Smooth muscle cell (in vitro differentiated cells): ENCODE results near the gene RNF212B. TPM values are rescaled to one million over a fixed set of nuclear protein-coding genes. Genes with fewer than 3 reads are reported as not detected.
"Not testable (repeated sequence)": the region's sequence is repeated elsewhere in the genome, so short reads cannot be mapped to it uniquely, and the experiment has no call there.

Source experiments
- DNase-seq: peaks from one replicate; lab custom pipeline; 2025; ENCODE audit not compliant: unreplicated experiment; lab: John Stamatoyannopoulos, UW
- H2AFZ ChIP-seq: fragments of 200-600 bp; sonication (generic); 2 replicates; pipeline ENCODE4 v1.6.0; 2016; ENCODE audit warnings: antibody characterized with exemption, low read depth, mild to moderate bottlenecking
- H3F3A ChIP-seq: fragments of 200-600 bp; sonication (generic); 2 replicates; pipeline ENCODE4 v1.6.0; 2017; ENCODE audit warnings: antibody characterized with exemption, low read depth
- H3K27ac ChIP-seq: fragments of 200-600 bp; sonication (generic); 2 replicates; pipeline ENCODE4 v1.5.1; 2016; ENCODE audit warnings: low read depth, mild to moderate bottlenecking
- H3K27me3 ChIP-seq: fragments of 200-600 bp; sonication (generic); 2 replicates; pipeline ENCODE4 v1.6.1; 2016; ENCODE audit warnings: low read depth, mild to moderate bottlenecking
- H3K36me3 ChIP-seq: fragments of 200-600 bp; sonication (generic); 2 replicates; pipeline ENCODE4 v1.5.1; 2016; ENCODE audit warnings: low read depth
- H3K4me1 ChIP-seq: fragments of 200-600 bp; sonication (generic); 2 replicates; pipeline ENCODE4 v1.5.1; 2016; ENCODE audit warnings: low read depth
- H3K4me2 ChIP-seq: fragments of 200-600 bp; sonication (generic); 2 replicates; pipeline ENCODE4 v1.6.0; 2016; ENCODE audit warnings: mild to moderate bottlenecking
- H3K4me3 ChIP-seq: fragments of 200-600 bp; sonication (generic); 2 replicates; pipeline ENCODE4 v1.5.1; 2016; ENCODE audit warnings: mild to moderate bottlenecking
- H3K79me2 ChIP-seq: fragments of 200-600 bp; sonication (generic); 2 replicates; pipeline ENCODE4 v1.6.0; 2016; ENCODE audit warnings: low read depth, mild to moderate bottlenecking
- H3K9ac ChIP-seq: fragments of 200-600 bp; sonication (generic); 2 replicates; pipeline ENCODE4 v1.6.0; 2016; ENCODE audit warnings: low read depth
- H3K9me3 ChIP-seq: fragments of 200-600 bp; sonication (generic); replicated peaks from 2 replicates; pipeline ENCODE4 v1.5.1; 2016; ENCODE audit warnings: low read depth
- H4K20me1 ChIP-seq: fragments of 200-600 bp; sonication (generic); 2 replicates; pipeline ENCODE4 v1.6.0; 2016; ENCODE audit warnings: low read depth
- CTCF ChIP-seq: fragments of 200-600 bp; sonication (generic); IDR thresholded peaks from 2 replicates; pipeline ENCODE4 v1.5.1; 2017; ENCODE audit warnings: borderline replicate concordance, mild to moderate bottlenecking, antibody characterized with exemption; ENCODE audit not compliant: insufficient read depth, poor library complexity, severe bottlenecking
- WGBS: methylation state at CpG from one replicate; pipeline ENCODE4 v1.1.7; 2016; ENCODE audit warnings: low lambda C conversion rate; 5-methylcytosine and 5-hydroxymethylcytosine counted together
- polyA plus RNA-seq: library from polyadenylated mRNA; unstranded; fragments of >200 nt; fragmentation: Nextera tagmentation; extraction: Ambion mirVana; gene quantifications from 2 replicates; pipeline ENCODE4 v1.2.1, GENCODE V29; 2016
- total RNA-seq: library from RNA; depleted of rRNA; stranded (reverse); fragments of >200 nt; gene quantifications from 2 replicates; pipeline ENCODE4 v1.2.3, GENCODE V29; 2014

RNF212B gene
- total and polyA plus RNA-seq, 2 experiments from 2014 or later, result not detected

DNA sequence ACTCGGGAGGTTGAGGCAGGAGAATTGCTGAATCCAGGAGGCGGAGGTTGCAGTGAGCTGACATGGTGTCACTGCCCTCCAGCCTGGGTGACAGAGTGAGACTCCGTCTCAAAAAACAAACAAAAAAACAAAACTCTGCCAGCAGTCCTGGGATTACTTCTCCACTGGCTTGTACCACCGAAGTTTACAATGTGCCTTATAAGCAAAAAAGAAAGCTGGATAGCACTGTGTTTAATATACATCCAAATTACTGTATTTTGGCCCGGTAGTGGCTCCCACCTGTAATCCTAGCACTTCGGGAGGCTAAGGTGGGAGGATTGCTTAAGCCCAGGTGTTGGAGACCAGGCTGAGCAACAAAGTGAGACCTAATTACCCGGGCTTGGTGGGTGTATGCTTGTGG lies 31.5 kb downstream of the RNF212B start:
- TF ChIP-seq CTCF, result no peak
- no peak overlapping the region for H3K9ac ChIP-seq
- H3K27ac ChIP-seq, result no peak overlapping the region
- no peak overlapping the region for H3K4me3 ChIP-seq
- H3K79me2 ChIP-seq, result no peaks in the 10 kb centered on the region
- WGBS, result 89% methylated on average over 7 of the region's 7 CpGs
- no peaks in the 10 kb centered on the region for H4K20me1 ChIP-seq
- no peaks in the 10 kb centered on the region for H3K9me3 ChIP-seq
- H3K36me3 ChIP-seq, result no peaks in the 10 kb centered on the region
- no peak for DNase-seq
- no peaks in the 10 kb centered on the region for H3F3A ChIP-seq
- no peak overlapping the region for H3K4me2 ChIP-seq
- no peak overlapping the region for H2AFZ ChIP-seq
- peaks cover 3% of the 10 kb centered on the region for H3K27me3 ChIP-seq
- no peaks in the 10 kb centered on the region for H3K4me1 ChIP-seq

GRCh38 chr14:23275412-23275811 lies 37.7 kb downstream of the RNF212B start:
- Histone ChIP-seq H3K9me3 (no peaks in the 10 kb centered on the region), H3K4me3 (no peak overlapping the region), H3K27ac (no peak overlapping the region), H4K20me1 (peaks cover 8% of the 10 kb centered on the region), H3K4me1 (peaks cover 9% of the 10 kb centered on the region), H2AFZ (no peak overlapping the region), H3K4me2 (no peak overlapping the region), H3K79me2 (peaks cover 5% of the 10 kb centered on the region), H3F3A (no peaks in the 10 kb centered on the region), H3K36me3 (no peaks in the 10 kb centered on the region), H3K27me3 (no peaks in the 10 kb centered on the region), H3K9ac (no peak overlapping the region)
- no peak for TF ChIP-seq CTCF
- 98% methylated on average over 2 of the region's 2 CpGs for WGBS
- no peak for DNase-seq

GRCh38 chr14:23277189-23277588 lies 39.5 kb downstream of the RNF212B start:
- H3K27ac ChIP-seq, result no peak overlapping the region
- WGBS, result 98% methylated on average over 3 of the region's 3 CpGs

DNA sequence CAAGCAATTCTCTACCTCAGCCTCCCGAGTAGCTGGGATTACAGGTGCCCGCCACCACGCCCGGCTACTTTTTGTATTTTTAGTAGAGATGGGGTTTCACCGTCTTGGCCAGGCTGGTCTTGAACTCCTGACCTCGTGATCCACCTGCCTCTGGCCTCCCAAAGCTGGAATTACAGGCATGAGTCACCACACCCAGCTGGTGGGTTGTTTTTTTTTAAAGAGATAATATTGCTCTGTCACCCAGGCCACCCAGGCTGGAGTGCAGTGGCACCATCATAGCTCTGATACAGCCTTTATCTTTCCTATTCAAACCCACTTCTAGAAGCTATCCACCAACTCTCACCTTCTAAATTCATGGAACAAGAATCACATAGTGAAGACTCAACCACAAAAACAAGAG lies 40.2 kb downstream of the RNF212B start:
- H3F3A ChIP-seq, H3K27me3 ChIP-seq, H3K27ac ChIP-seq, H3K9me3 ChIP-seq, DNase-seq, H3K9ac ChIP-seq, H3K4me3 ChIP-seq, H3K4me2 ChIP-seq, H3K4me1 ChIP-seq, H3K79me2 ChIP-seq, H3K36me3 ChIP-seq, H2AFZ ChIP-seq: not testable (repeated sequence)
- peaks cover 11% of the 10 kb centered on the region for H4K20me1 ChIP-seq
- 89% methylated on average over 6 of the region's 6 CpGs for WGBS

More at GRCh38 chr14:23277189-23277588, 39.5 kb downstream of the RNF212B start:
- Histone ChIP-seq H3K4me3 (no peak overlapping the region), H3K79me2 (peaks cover 5% of the 10 kb centered on the region), H3K9ac (no peak overlapping the region), H3F3A (no peaks in the 10 kb centered on the region), H3K4me2 (no peak overlapping the region), H2AFZ (no peak overlapping the region), H3K9me3 (no peaks in the 10 kb centered on the region), H4K20me1 (peaks cover 11% of the 10 kb centered on the region), H3K4me1 (peaks cover 10% of the 10 kb centered on the region), H3K27me3 (no peaks in the 10 kb centered on the region), H3K36me3 (no peaks in the 10 kb centered on the region)
- TF ChIP-seq CTCF, result no peak
- no peak for DNase-seq
